ENCODE data around the gene INSIG1. TPM values are rescaled to one million over a fixed set of nuclear protein-coding genes. Genes with fewer than 3 reads are reported as not detected.

The INSIG1 gene
- total RNA-seq, 4 donors from 2014 or later: 17.5 to 79.4 (median 29.8) TPM

DNA sequence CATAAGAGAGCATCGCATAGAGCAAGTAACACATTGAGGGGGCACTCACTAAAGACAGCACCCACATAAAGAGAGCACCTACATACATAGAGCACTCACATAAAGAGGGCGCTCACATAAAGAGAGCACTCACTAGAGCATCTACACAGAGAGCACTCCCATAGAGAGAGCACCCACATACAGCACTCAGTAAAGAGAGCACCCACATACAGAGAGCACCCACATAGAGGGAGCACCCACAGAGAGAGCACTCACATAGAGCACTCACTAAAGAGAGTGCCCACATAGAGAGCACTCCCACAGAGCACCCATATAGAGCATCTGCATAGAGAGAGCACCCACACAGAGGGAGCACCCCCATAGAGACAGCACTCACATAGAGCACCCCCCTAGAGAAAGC, 47.8 kb downstream of the INSIG1 start:
- no peak overlapping the region for H3K27ac ChIP-seq
- H3K27me3 ChIP-seq: no peaks in the 10 kb centered on the region
- H3K4me3 ChIP-seq (replicated peaks in 1 of 3): no peak overlapping the region
- no peak for TF ChIP-seq POLR2A (IDR thresholded peaks at IDR 0.05)
- TF ChIP-seq, protein P1, sequence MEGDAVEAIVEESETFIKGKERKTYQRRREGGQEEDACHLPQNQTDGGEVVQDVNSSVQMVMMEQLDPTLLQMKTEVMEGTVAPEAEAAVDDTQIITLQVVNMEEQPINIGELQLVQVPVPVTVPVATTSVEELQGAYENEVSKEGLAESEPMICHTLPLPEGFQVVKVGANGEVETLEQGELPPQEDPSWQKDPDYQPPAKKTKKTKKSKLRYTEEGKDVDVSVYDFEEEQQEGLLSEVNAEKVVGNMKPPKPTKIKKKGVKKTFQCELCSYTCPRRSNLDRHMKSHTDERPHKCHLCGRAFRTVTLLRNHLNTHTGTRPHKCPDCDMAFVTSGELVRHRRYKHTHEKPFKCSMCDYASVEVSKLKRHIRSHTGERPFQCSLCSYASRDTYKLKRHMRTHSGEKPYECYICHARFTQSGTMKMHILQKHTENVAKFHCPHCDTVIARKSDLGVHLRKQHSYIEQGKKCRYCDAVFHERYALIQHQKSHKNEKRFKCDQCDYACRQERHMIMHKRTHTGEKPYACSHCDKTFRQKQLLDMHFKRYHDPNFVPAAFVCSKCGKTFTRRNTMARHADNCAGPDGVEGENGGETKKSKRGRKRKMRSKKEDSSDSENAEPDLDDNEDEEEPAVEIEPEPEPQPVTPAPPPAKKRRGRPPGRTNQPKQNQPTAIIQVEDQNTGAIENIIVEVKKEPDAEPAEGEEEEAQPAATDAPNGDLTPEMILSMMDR (IDR thresholded peaks at IDR 0.05): no peak
- DNase-seq: no peak
- no peaks in the 10 kb centered on the region for H3K9me3 ChIP-seq
- H3K36me3 ChIP-seq: no peaks in the 10 kb centered on the region
- intact Hi-C loops (cut with DNase I): loop anchor here (2.0 kb wide), 2 partner anchors 155 to 419 kb away; no protein-coding TSS in a partner anchor
- H3K4me1 ChIP-seq: peaks cover 0 to 5% of the 10 kb centered on the region in 2 donors
- WGBS, 2 donors: 44 to 63% methylated on average over 2 of the region's 2 CpGs

DNA sequence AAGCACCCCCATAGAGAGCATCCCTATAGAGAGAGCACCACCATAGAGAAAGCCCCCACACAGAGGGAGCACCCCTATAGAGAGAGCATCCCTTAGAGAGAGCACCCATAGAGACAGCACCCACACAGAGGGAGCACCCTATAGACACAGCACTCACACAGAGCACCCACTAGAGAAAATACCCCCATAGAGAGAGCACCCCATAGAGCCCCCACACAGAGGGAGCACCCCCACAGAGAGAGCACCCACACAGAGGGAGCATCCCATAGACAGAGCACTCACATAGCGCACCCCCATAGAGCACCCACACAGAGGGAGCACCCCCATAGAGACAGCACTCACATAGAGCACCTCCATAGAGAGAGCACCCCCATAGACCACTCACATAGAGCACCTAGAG, 48.6 kb downstream of the INSIG1 start:
- intact Hi-C loops (cut with DNase I): no loop called here

DNA sequence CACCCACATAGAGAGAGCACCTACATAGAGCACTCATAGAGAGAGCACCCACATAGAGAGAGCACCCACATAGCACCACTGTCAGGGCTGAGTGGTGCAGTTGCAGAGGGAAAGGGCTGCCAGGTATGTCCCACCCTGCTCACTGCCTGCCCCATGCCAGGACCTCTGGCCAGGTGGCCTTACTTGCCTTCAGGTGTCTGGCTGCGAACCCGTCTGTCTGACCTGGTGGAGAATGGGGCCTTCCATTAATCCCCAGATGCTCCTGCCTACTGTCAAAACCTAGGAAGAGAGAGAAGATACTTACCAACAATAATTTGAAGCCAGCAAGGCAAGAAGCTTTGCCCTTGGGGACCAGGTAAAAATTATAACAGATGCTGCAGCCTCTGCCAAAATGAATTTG, 51.1 kb downstream of the INSIG1 start:
- Histone ChIP-seq H3K27me3 (no peaks in the 10 kb centered on the region), H3K4me3 (replicated peaks in 1 of 3) (no peak overlapping the region), H3K36me3 (no peaks in the 10 kb centered on the region), H3K9me3 (no peaks in the 10 kb centered on the region), H3K4me1 (peaks cover 0 to 5% of the 10 kb centered on the region in 2 donors), H3K27ac (no peak overlapping the region)
- WGBS, 2 donors: 72 to 91% methylated on average over 2 of the region's 2 CpGs
- TF ChIP-seq, protein P1 (IDR thresholded peaks at IDR 0.05): no peak
- TF ChIP-seq POLR2A (IDR thresholded peaks at IDR 0.05): no peak
- intact Hi-C loops (cut with DNase I): no loop called here
- no peak for DNase-seq

More for the DNA sequence above, 48.6 kb downstream of the INSIG1 start:
- H3K4me3 ChIP-seq (replicated peaks in 1 of 3): no peak overlapping the region
- TF ChIP-seq POLR2A (IDR thresholded peaks at IDR 0.05): no peak
- TF ChIP-seq, protein P1 (IDR thresholded peaks at IDR 0.05): no peak
- WGBS, 2 donors: 80% methylated on average over 1 of the region's 1 CpG; no CpG with 5 or more reads in 1 of the 2 donors
- peaks cover 0 to 5% of the 10 kb centered on the region in 2 donors for H3K4me1 ChIP-seq
- DNase-seq: no peak
- H3K27me3 ChIP-seq: no peaks in the 10 kb centered on the region
- no peaks in the 10 kb centered on the region for H3K9me3 ChIP-seq
- H3K36me3 ChIP-seq: no peaks in the 10 kb centered on the region
- no peak overlapping the region for H3K27ac ChIP-seq

DNA sequence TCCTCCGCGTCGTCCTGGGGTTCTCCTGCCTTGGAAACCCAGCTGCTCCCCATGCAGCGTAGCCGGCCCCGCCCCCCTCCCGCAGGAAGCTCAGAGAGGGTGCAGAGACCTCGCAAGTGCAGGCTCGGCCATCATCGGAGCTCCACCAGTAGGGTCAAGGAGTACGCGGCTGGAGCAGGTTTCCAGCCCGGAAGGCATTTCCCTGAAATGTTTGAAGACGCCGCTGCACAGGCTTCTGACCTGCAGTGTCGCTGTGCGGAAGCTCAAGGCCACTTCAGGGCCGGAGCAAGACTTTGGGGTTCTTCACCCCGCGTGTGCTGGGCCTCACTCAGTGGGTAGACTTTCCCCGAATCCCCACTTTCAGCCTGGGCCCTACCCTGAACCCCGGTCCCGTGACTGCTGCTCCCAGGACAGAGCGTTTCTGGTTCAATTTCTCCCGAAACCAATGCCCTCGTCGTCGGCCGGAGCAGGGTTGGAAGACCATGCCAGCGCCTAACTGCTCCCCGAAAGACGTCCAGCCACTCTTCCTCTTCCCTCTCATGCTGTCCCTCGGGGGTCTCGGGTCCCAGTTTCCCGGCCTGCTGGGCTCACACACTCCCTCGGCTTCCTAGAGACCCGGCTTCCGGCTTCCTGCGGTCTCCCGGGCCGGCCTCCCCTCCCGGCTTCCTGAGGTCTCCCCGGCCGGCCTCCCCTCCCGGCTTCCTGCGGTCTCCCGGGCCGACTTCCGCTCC, 52.1 kb downstream of the INSIG1 start:
- no peaks in the 10 kb centered on the region for H3K9me3 ChIP-seq
- H3K4me1 ChIP-seq: no peaks in the 10 kb centered on the region
- 54 to 79% methylated on average over 43 to 48 of the region's 49 CpGs for WGBS, 2 donors
- no peak overlapping the region for H3K27ac ChIP-seq
- H3K36me3 ChIP-seq: no peaks in the 10 kb centered on the region
- H3K27me3 ChIP-seq: no peaks in the 10 kb centered on the region
- no peak overlapping the region for H3K4me3 ChIP-seq (replicated peaks in 1 of 3)
- TF ChIP-seq POLR2A (IDR thresholded peaks at IDR 0.05): no peak
- TF ChIP-seq, protein P1 (IDR thresholded peaks at IDR 0.05): no peak
- intact Hi-C loops (cut with DNase I): no loop called here
- DNase-seq: no peak

DNA sequence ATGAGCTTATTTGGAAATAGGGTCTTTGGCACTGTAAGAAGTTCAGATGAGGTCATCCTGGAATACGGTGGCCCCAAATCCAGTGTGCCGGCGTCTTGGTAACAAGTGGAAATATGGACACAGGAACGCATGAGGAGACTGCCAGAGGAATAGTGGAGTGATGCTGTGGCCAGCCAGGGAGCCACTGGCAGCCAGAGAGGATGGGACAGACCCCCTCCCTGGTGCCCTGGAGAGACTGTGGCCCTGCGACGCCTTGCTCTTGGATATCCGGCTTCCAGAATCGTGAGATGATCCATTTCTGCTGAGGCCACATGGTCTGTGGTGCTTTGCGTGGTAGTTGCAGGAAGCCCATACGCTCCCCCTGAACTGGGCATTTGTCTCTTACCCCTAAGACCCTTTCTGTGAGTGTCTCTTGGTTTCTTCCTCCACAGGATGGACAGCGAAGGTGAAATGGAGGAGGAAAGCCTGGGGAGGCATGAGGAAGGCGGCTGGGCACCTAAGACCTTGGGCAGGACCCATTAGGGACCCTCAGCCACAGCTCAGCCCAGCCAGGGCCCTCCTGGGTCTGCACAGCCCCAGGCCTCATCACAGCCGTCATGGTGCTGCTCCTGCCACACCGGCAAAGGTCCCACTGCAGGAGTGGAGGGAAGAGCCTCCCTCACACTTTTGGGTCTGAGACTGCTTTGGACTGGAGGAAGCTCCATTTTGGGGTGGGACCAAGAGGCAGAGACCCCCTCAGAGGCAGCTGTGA, 53.6 kb downstream of the INSIG1 start:
- no peak overlapping the region for H3K27ac ChIP-seq
- TF ChIP-seq POLR2A (IDR thresholded peaks at IDR 0.05): no peak
- TF ChIP-seq, protein P1 (IDR thresholded peaks at IDR 0.05): no peak
- no peaks in the 10 kb centered on the region for H3K27me3 ChIP-seq
- intact Hi-C loops (cut with DNase I): no loop called here
- no peaks in the 10 kb centered on the region for H3K9me3 ChIP-seq
- no peak for DNase-seq
- H3K36me3 ChIP-seq: no peaks in the 10 kb centered on the region
- WGBS, 2 donors: 86 to 89% methylated on average over 14 of the region's 14 CpGs
- H3K4me3 ChIP-seq (replicated peaks in 1 of 3): no peak overlapping the region
- no peaks in the 10 kb centered on the region for H3K4me1 ChIP-seq
